Progenitor cell of endocrine pancreas (in vitro differentiated cells): ENCODE results near the gene AGRP. TPM values are rescaled to one million over a fixed set of nuclear protein-coding genes. Genes with fewer than 3 reads are reported as not detected.

Experiments used
- DNase-seq: peaks from one replicate; pipeline ENCODE4 v3.0.0; 2021; ENCODE audit warnings: low spot score; ENCODE audit not compliant: unreplicated experiment
- H3K27ac Mint-ChIP-seq: 2 replicates; pipeline ENCODE4 v1.8.0; 2021; ENCODE audit warnings: mild to moderate bottlenecking, moderate library complexity, mixed read lengths
- H3K27me3 Mint-ChIP-seq: 2 replicates; pipeline ENCODE4 v1.8.0; 2021; ENCODE audit warnings: mixed read lengths
- H3K36me3 Mint-ChIP-seq: 2 replicates; pipeline ENCODE4 v1.8.0; 2022; ENCODE audit warnings: mixed read lengths; ENCODE audit not compliant: insufficient read depth
- H3K4me1 Mint-ChIP-seq: 2 replicates; pipeline ENCODE4 v1.8.0; 2021; ENCODE audit warnings: low read depth, mixed read lengths
- H3K4me3 Mint-ChIP-seq: 2 replicates; pipeline ENCODE4 v1.8.0; 2021; ENCODE audit warnings: low read depth, mild to moderate bottlenecking, moderate library complexity, mixed read lengths
- H3K9me3 Mint-ChIP-seq: 2 replicates; pipeline ENCODE4 v1.8.0; 2021; ENCODE audit warnings: low read depth, mixed read lengths
- total RNA-seq: library from RNA; stranded (reverse); gene quantifications from 2 replicates; pipeline ENCODE4 v1.2.1, GENCODE V29; 2021
- TF ChIP-seq, protein P1 (sequence below): fragments of 200-600 bp; sonication (generic); IDR thresholded peaks from one replicate; pipeline ENCODE4 v1.5.0; 2021; ENCODE audit warnings: antibody characterized with exemption, mild to moderate bottlenecking; ENCODE audit not compliant: unreplicated experiment

The AGRP gene
- total RNA-seq, 1 donor from 2014 or later = not detected

DNA sequence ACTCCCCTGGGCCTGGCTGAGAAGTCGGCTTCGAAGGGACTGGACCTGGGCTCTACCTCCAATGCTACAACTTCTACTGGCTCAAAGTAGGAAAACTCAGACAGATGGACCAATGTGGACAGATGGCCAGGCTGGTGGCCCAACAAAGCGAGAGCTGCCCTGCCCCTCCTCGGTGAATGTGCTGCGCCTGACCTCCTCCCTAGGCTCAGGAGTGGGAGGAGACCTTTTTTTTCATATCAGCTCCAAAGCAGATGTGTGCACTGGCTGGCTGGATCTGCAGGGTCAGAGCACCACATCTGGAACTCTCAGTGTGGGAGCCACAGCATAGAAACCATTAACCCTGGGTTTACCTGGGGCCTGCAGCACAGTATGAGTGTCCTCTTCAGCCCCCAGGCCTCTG, 23.2 kb downstream of the AGRP start:
- no peak overlapping the region for H3K4me3 Mint-ChIP-seq
- H3K4me1 Mint-ChIP-seq = no peaks in the 10 kb centered on the region
- H3K36me3 Mint-ChIP-seq = no peaks in the 10 kb centered on the region
- H3K27ac Mint-ChIP-seq = no peak overlapping the region
- no peaks in the 10 kb centered on the region for H3K27me3 Mint-ChIP-seq
- DNase-seq = no peak
- TF ChIP-seq, protein P1, sequence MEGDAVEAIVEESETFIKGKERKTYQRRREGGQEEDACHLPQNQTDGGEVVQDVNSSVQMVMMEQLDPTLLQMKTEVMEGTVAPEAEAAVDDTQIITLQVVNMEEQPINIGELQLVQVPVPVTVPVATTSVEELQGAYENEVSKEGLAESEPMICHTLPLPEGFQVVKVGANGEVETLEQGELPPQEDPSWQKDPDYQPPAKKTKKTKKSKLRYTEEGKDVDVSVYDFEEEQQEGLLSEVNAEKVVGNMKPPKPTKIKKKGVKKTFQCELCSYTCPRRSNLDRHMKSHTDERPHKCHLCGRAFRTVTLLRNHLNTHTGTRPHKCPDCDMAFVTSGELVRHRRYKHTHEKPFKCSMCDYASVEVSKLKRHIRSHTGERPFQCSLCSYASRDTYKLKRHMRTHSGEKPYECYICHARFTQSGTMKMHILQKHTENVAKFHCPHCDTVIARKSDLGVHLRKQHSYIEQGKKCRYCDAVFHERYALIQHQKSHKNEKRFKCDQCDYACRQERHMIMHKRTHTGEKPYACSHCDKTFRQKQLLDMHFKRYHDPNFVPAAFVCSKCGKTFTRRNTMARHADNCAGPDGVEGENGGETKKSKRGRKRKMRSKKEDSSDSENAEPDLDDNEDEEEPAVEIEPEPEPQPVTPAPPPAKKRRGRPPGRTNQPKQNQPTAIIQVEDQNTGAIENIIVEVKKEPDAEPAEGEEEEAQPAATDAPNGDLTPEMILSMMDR = no peak
- no peaks in the 10 kb centered on the region for H3K9me3 Mint-ChIP-seq

DNA sequence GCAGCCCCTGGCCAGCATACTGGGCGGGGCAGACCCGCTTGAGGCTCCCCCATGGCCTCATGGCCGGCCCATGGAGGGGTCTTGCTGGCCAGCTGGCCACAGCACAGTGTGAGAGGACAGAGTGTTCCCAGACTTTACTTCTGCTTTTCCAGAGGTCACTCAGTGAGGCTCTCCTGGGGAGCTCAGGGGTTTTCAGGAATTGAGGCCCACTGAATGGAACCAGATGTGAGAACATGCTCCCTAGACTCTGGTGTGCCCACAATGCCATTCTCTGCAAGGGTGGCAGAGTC, 23.5 kb downstream of the AGRP start:
- no peaks in the 10 kb centered on the region for H3K9me3 Mint-ChIP-seq
- no peaks in the 10 kb centered on the region for H3K27me3 Mint-ChIP-seq
- no peak overlapping the region for H3K27ac Mint-ChIP-seq
- H3K4me3 Mint-ChIP-seq = no peak overlapping the region
- no peak for DNase-seq
- TF ChIP-seq, protein P1 = no peak
- no peaks in the 10 kb centered on the region for H3K36me3 Mint-ChIP-seq
- H3K4me1 Mint-ChIP-seq = no peaks in the 10 kb centered on the region

DNA sequence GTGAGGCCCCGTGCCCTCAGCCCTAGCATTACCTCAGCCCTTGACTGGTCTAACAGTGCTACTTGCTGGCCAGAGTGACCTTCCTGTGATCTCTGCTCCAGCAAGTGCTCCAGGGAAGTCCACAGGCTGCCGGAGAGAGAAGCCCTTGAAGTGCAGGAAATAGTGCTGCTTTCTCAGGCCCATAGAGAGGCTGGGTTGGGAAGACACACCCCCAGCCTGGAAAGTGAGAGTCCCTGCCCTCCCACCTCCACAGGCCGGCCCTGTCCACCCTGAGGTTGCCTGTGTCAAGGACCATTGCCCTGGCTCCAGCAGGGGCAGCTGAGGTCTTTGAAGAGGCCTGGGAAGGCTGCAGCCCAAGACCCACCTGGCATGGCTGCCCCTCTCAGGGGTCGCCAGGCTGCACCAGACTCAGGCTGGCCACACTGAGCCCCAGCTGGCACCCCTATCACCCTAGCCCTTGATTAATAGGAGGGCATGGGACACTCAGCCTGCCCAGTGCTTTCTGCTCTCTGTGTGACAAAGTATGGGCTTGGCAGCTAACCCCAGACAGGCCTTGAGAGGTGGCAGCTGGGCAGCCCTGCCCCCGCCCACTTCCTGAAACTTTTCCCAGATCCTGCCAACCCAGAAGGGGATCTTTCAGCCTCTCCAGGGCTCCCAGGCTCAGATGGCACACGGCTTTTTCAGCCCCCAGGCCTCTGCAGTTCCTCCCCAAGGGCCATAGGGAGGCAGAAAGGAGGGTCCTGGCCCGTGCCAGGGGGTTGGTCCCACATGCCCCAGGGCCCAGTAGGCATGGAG, 24.1 kb downstream of the AGRP start:
- TF ChIP-seq, protein P1 = no peak
- no peaks in the 10 kb centered on the region for H3K4me1 Mint-ChIP-seq
- no peaks in the 10 kb centered on the region for H3K27me3 Mint-ChIP-seq
- no peak overlapping the region for H3K27ac Mint-ChIP-seq
- H3K9me3 Mint-ChIP-seq = no peaks in the 10 kb centered on the region
- H3K36me3 Mint-ChIP-seq = no peaks in the 10 kb centered on the region
- no peak overlapping the region for H3K4me3 Mint-ChIP-seq
- no peak for DNase-seq

DNA sequence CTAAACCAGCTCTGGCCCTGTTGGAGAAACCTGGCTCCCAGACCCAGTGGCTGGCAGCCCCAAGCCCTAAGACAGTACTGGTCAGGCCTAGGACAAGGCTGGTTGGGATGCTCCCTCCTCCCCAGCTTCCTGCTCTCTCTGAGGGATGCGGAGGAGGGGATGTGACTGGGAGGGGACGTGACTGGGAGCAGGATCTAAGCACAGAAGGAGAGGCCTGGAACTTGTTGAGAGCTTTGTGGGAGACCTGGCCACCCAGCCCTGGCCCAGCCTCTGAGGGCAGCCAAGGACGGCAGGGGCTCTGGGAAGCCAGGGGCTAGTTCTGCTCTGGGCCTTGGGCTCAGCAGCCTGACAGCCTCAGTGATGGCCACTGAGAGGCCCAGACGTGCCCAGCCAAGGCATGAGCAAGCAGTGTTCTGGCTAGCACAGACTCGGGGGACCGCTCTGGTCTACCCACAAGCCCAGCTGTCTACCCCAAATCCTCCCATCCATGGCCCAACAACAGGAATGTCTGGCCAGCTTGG, 25.2 kb downstream of the AGRP start:
- DNase-seq = no peak
- H3K27me3 Mint-ChIP-seq = no peaks in the 10 kb centered on the region

DNA sequence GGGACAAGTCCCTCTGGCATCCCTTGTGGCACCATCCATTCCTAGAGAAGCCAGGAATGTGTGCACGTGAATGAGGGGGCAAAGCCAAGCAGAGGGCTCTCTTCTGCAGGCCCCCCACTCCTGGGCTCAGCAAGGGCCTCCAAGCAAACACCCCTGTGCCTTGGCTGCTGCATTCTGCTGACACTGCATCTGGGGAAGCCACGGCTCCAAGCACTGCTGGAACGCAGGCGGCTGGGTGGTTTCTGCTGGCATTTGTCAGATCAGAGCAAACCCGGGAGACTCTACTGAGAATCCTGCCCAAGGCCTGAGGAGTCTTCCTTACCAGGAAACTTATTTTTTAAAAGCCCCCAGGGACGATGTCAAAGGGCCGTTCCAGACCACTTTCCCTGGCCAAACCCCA, 25.7 kb downstream of the AGRP start:
- Mint-ChIP-seq H3K9me3 (no peaks in the 10 kb centered on the region), H3K27me3 (no peaks in the 10 kb centered on the region), H3K36me3 (peaks cover 2% of the 10 kb centered on the region)

More for the DNA sequence above, 25.2 kb downstream of the AGRP start:
- no peak overlapping the region for H3K27ac Mint-ChIP-seq
- TF ChIP-seq, protein P1 = no peak
- peaks cover 1% of the 10 kb centered on the region for H3K36me3 Mint-ChIP-seq
- no peaks in the 10 kb centered on the region for H3K9me3 Mint-ChIP-seq
- H3K4me1 Mint-ChIP-seq = no peaks in the 10 kb centered on the region
- no peak overlapping the region for H3K4me3 Mint-ChIP-seq

More for the DNA sequence above, 25.7 kb downstream of the AGRP start:
- TF ChIP-seq, protein P1 = no peak
- Mint-ChIP-seq H3K4me3 (no peak overlapping the region), H3K4me1 (no peaks in the 10 kb centered on the region), H3K27ac (no peak overlapping the region)
- DNase-seq = no peak
